Uterus (tissue), 4 donors: ENCODE results near the gene DAG1. TPM values are rescaled to one million over a fixed set of nuclear protein-coding genes. Genes with fewer than 3 reads are reported as not detected.

Experiments
- DNase-seq, 2 donors: peaks; one replicate each; pipeline ENCODE4 v3.0.0-alpha.2; 2019 to 2020
- H3K27ac ChIP-seq, 2 donors: fragments of 200-600 bp; sonication (generic); 1 replicate in 1 of 2; 2 replicates in 1 of 2; pipeline ENCODE4 v1.5.1; 2016 to 2018
- H3K27me3 ChIP-seq, 2 donors: fragments of 200-600 bp; sonication (generic); one replicate each; pipeline ENCODE4 v1.5.1; 2018 to 2019; ENCODE audit warnings: control low read depth in 1 of 2
- H3K36me3 ChIP-seq, 2 donors: fragments of 200-600 bp; sonication (generic); one replicate each; pipeline ENCODE4 v1.5.1; 2019; ENCODE audit warnings: control low read depth in 1 of 2
- H3K4me1 ChIP-seq, 2 donors: fragments of 200-600 bp; sonication (generic); one replicate each; pipeline ENCODE4 v1.5.1; 2018 to 2019; ENCODE audit warnings: control low read depth in 1 of 2
- H3K4me3 ChIP-seq, 2 donors: fragments of 200-600 bp; sonication (generic); 1 replicate in 1 of 2; 2 replicates in 1 of 2; pipeline ENCODE4 v1.5.1; 2018 to 2019; ENCODE audit warnings: mild to moderate bottlenecking in 1 of 2
- H3K9me3 ChIP-seq, 2 donors: fragments of 200-600 bp; sonication (generic); one replicate each; pipeline ENCODE4 v1.5.1; 2019; ENCODE audit warnings: control low read depth in 1 of 2
- POLR2A ChIP-seq, 2 donors: fragments of 450-650 bp; IDR thresholded peaks; one replicate each; pipeline ENCODE4 v1.6.1; 2016; ENCODE audit warnings: antibody characterized with exemption in 2 of 2, mild to moderate bottlenecking in 1 of 2, moderate library complexity in 1 of 2
- intact Hi-C: fragments of 100-400 bp; cut with DNase I; formaldehyde crosslinking; loops from one replicate; pipeline ENCODE4 v1.15.1; 2023; ENCODE audit warnings: low total_unique reads
- total RNA-seq, 4 donors: library from RNA; depleted of rRNA in 3 of 4; stranded (reverse); fragments of >200 nt in 3 of 4; gene quantifications; one replicate each; pipeline versions ENCODE4 v1.1.0 to v1.2.4, GENCODE V29; 2014 to 2023
- TF ChIP-seq, protein P1 (sequence below), 4 experiments: fragments of 200-600 bp in 2 of 4; fragments of 450-650 bp in 2 of 4; sonication (generic) in 2 of 4; IDR thresholded peaks; one replicate each; pipeline ENCODE4 v1.5.1; 2016 to 2019; ENCODE audit warnings: antibody characterized with exemption in 4 of 4, mild to moderate bottlenecking in 2 of 4, moderate library complexity in 1 of 4
- donor health status: DM: yes; HTN: yes; CAD: no.

The DAG1 gene
- total RNA-seq, 4 donors from 2014 or later, result 34.3 to 76.4 (median 48.1) TPM

GRCh38 chr3:49454898-49455681 lies 15.0 kb upstream of the DAG1 start:
- intact Hi-C loops, result loop anchor here (10.0 kb wide), 1 partner anchor 160 kb away; no protein-coding TSS in a partner anchor
- TF ChIP-seq POLR2A (IDR thresholded peaks at IDR 0.05), result no peak
- TF ChIP-seq, protein P1, sequence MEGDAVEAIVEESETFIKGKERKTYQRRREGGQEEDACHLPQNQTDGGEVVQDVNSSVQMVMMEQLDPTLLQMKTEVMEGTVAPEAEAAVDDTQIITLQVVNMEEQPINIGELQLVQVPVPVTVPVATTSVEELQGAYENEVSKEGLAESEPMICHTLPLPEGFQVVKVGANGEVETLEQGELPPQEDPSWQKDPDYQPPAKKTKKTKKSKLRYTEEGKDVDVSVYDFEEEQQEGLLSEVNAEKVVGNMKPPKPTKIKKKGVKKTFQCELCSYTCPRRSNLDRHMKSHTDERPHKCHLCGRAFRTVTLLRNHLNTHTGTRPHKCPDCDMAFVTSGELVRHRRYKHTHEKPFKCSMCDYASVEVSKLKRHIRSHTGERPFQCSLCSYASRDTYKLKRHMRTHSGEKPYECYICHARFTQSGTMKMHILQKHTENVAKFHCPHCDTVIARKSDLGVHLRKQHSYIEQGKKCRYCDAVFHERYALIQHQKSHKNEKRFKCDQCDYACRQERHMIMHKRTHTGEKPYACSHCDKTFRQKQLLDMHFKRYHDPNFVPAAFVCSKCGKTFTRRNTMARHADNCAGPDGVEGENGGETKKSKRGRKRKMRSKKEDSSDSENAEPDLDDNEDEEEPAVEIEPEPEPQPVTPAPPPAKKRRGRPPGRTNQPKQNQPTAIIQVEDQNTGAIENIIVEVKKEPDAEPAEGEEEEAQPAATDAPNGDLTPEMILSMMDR (IDR thresholded peaks at IDR 0.05), result no peak
- no peak overlapping the region for H3K27ac ChIP-seq
- H3K36me3 ChIP-seq, result no peaks in the 10 kb centered on the region
- H3K4me3 ChIP-seq, result no peak overlapping the region
- no peaks in the 10 kb centered on the region for H3K4me1 ChIP-seq
- no peaks in the 10 kb centered on the region for H3K9me3 ChIP-seq
- H3K27me3 ChIP-seq, result no peaks in the 10 kb centered on the region
- no peak for DNase-seq

- no peaks in the 10 kb centered on the region for H3K36me3 ChIP-seq
- H3K4me3 ChIP-seq, result no peak overlapping the region
- intact Hi-C loops, result loop anchor here (10.0 kb wide), 1 partner anchor 162 kb away; no protein-coding TSS in a partner anchor
- DNase-seq, result no peak
- TF ChIP-seq POLR2A (IDR thresholded peaks at IDR 0.05), result no peak
- TF ChIP-seq, protein P1 (IDR thresholded peaks at IDR 0.05), result no peak
- no peaks in the 10 kb centered on the region for H3K4me1 ChIP-seq
- no peaks in the 10 kb centered on the region for H3K27me3 ChIP-seq
- no peak overlapping the region for H3K27ac ChIP-seq
- no peaks in the 10 kb centered on the region for H3K9me3 ChIP-seq
Measured at GRCh38 chr3:49456466-49456865, 13.6 kb upstream of the DAG1 start.

- Histone ChIP-seq H3K9me3 (no peaks in the 10 kb centered on the region), H3K4me3 (no peak overlapping the region), H3K27me3 (no peaks in the 10 kb centered on the region), H3K4me1 (no peaks in the 10 kb centered on the region), H3K27ac (no peak overlapping the region), H3K36me3 (no peaks in the 10 kb centered on the region)
- TF ChIP-seq, protein P1 (IDR thresholded peaks at IDR 0.05), result no peak
- no peak for TF ChIP-seq POLR2A (IDR thresholded peaks at IDR 0.05)
- no peak for DNase-seq
- intact Hi-C loops, result no loop called here
Measured at GRCh38 chr3:49460188-49460890, 9.7 kb upstream of the DAG1 start.

DNA sequence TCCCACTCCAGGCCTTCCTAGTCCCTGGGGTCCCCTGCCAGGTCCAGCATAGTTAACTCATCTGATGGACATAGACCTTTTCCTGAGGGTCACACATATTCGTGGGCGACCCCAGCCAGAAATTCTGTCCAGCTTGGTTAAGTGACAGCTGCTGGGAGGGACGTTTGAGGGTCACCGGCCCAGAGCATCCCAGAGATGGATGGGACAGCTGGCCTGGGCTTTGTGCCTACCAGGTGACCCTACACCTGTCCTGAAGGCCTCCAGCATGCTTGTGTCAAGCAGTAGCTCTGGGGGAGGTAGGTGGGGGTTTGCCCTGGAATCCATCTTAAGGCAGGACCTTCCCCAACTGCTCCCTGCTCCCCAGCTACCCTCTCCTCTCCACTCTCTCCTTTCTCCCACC lies 9.1 kb upstream of the DAG1 start:
- no peak for DNase-seq
- no peaks in the 10 kb centered on the region for H3K9me3 ChIP-seq
- no peak for TF ChIP-seq POLR2A (IDR thresholded peaks at IDR 0.05)
- TF ChIP-seq, protein P1 (IDR thresholded peaks at IDR 0.05), result no peak
- intact Hi-C loops, result no loop called here
- H3K36me3 ChIP-seq, result no peaks in the 10 kb centered on the region
- H3K27ac ChIP-seq, result no peak overlapping the region
- no peaks in the 10 kb centered on the region for H3K4me1 ChIP-seq
- H3K27me3 ChIP-seq, result no peaks in the 10 kb centered on the region
- no peak overlapping the region for H3K4me3 ChIP-seq
